NT2/D1 (cell line): ENCODE data around the gene GZMM.

Source experiments
- SUZ12 ChIP-seq: IDR thresholded peaks from 2 replicates; pipeline ENCODE4 v1.6.1; 2011; ENCODE audit not compliant: insufficient read length, insufficient read depth; ENCODE audit errors: extremely low read depth
- YY1 ChIP-seq: IDR thresholded peaks from 2 replicates; pipeline ENCODE4 v1.6.1; 2011; ENCODE audit not compliant: insufficient read length, insufficient read depth

DNA sequence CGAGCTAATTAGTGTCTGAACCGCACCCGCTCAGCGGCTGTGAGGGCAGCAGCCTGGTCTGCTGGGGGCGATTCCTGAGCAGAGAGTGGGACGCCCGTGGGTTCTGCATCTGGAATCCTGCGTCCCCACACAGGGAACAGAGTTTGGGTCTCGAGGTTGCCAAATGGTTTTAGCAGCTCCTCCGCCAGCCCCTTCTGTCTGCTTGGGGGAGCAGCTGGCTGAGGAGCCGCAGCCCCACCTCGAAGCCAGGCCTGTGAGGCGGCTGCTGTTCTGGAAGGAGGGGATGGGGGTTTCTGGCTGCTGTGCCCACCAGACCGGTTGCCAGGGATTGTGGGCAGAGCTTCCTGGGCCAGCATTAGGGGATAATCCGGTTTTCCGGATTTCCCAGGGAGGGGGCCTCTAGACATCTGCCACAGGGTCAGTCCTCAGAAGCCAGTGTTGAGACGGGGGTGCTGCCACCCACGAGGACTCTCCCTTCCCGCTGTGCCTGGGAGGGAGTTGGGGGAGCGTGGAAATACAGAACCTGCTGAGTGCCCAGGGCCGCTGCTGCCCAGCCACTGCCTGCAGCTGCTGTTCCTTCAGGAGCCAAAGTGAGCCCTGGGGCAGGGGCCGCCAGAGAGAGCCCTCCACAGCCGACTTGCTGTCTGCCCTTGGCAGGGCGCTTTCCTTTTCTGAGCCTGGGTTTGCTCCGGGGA is 10.3 kb upstream of the GZMM start:
- TF ChIP-seq SUZ12: no peak
- TF ChIP-seq YY1: no peak
